Rectal smooth muscle tissue (tissue), 1 donor: ENCODE measurements around the gene PSME4.
A peak's percentile ranks its signal among the peaks of the same experiment; 100 is the strongest.
"Not testable (repeated sequence)": the region's sequence is repeated elsewhere in the genome, so short reads cannot be mapped to it uniquely, and the experiment has no call there.

Experiments
- H3K27ac ChIP-seq: one replicate; pipeline ENCODE4 v1.7.0; 2013; ENCODE audit warnings: low read depth, low read length, inconsistent platforms
- H3K27me3 ChIP-seq: one replicate; pipeline ENCODE4 v1.7.0; 2013; ENCODE audit warnings: low read length; ENCODE audit not compliant: control insufficient read depth, insufficient read depth
- H3K36me3 ChIP-seq: one replicate; pipeline ENCODE4 v1.7.0; 2013; ENCODE audit warnings: low read length; ENCODE audit not compliant: control insufficient read depth, insufficient read depth
- H3K4me1 ChIP-seq: one replicate; pipeline ENCODE4 v1.7.0; 2013; ENCODE audit warnings: low read length; ENCODE audit not compliant: control insufficient read depth, insufficient read depth
- H3K4me3 ChIP-seq: one replicate; pipeline ENCODE4 v1.7.0; 2013; ENCODE audit warnings: low read length
- H3K9ac ChIP-seq: one replicate; pipeline ENCODE4 v1.7.0; 2013; ENCODE audit warnings: low read length

The PSME4 gene

GRCh38 chr2:53991948-53992347 lies 21.2 kb upstream of the PSME4 start:
- Histone ChIP-seq H3K4me3 (no peak overlapping the region), H3K9ac (no peak overlapping the region), H3K27ac (no peak overlapping the region), H3K36me3 (no peaks in the 10 kb centered on the region), H3K4me1 (peaks cover 4% of the 10 kb centered on the region), H3K27me3 (no peaks in the 10 kb centered on the region)

- Histone ChIP-seq H3K36me3 (no peaks in the 10 kb centered on the region), H3K4me3 (no peak overlapping the region), H3K27me3 (no peaks in the 10 kb centered on the region), H3K4me1 (peaks cover 4% of the 10 kb centered on the region), H3K9ac (no peak overlapping the region), H3K27ac (no peak overlapping the region)
These were observed 18.5 kb upstream of the PSME4 start for GRCh38 chr2:53989210-53989862.

- H3K4me1 ChIP-seq, result peaks cover 4% of the 10 kb centered on the region
- H3K27me3 ChIP-seq, result no peaks in the 10 kb centered on the region
- peak overlapping the region; percentile 3 for H3K27ac ChIP-seq
- no peak overlapping the region for H3K4me3 ChIP-seq
- no peak overlapping the region for H3K9ac ChIP-seq
- H3K36me3 ChIP-seq, result no peaks in the 10 kb centered on the region
These were observed 16.6 kb upstream of the PSME4 start for GRCh38 chr2:53987336-53987921.

GRCh38 chr2:53985646-53986045 lies 14.9 kb upstream of the PSME4 start:
- Histone ChIP-seq H3K36me3 (no peaks in the 10 kb centered on the region), H3K4me1 (peaks cover 4% of the 10 kb centered on the region), H3K9ac (no peak overlapping the region), H3K4me3 (no peak overlapping the region), H3K27me3 (no peaks in the 10 kb centered on the region), H3K27ac (no peak overlapping the region)

GRCh38 chr2:53969968-53970723 lies 647 bp downstream of the PSME4 start:
- peaks cover 7% of the 10 kb centered on the region for H3K4me1 ChIP-seq
- H3K27ac ChIP-seq, result peak overlapping the region; percentile 97
- no peaks in the 10 kb centered on the region for H3K27me3 ChIP-seq
- H3K9ac ChIP-seq, result peak overlapping the region; percentile 85
- peaks cover 3% of the 10 kb centered on the region for H3K36me3 ChIP-seq
- H3K4me3 ChIP-seq, result peak overlapping the region; percentile 94

GRCh38 chr2:53969285-53969967 lies 1.4 kb downstream of the PSME4 start:
- Histone ChIP-seq H3K4me3 (peak overlapping the region; percentile 94), H3K36me3 (peaks cover 3% of the 10 kb centered on the region), H3K4me1 (peaks cover 7% of the 10 kb centered on the region), H3K27ac (peak overlapping the region; percentile 97), H3K9ac (peak overlapping the region; percentile 85), H3K27me3 (no peaks in the 10 kb centered on the region)

GRCh38 chr2:53964987-53965687 lies 5.7 kb downstream of the PSME4 start:
- H3K27me3 ChIP-seq, result no peaks in the 10 kb centered on the region
- no peak overlapping the region for H3K27ac ChIP-seq
- no peak overlapping the region for H3K4me3 ChIP-seq
- H3K36me3 ChIP-seq, result no peaks in the 10 kb centered on the region
- no peak overlapping the region for H3K9ac ChIP-seq
- peaks cover 10% of the 10 kb centered on the region for H3K4me1 ChIP-seq

DNA sequence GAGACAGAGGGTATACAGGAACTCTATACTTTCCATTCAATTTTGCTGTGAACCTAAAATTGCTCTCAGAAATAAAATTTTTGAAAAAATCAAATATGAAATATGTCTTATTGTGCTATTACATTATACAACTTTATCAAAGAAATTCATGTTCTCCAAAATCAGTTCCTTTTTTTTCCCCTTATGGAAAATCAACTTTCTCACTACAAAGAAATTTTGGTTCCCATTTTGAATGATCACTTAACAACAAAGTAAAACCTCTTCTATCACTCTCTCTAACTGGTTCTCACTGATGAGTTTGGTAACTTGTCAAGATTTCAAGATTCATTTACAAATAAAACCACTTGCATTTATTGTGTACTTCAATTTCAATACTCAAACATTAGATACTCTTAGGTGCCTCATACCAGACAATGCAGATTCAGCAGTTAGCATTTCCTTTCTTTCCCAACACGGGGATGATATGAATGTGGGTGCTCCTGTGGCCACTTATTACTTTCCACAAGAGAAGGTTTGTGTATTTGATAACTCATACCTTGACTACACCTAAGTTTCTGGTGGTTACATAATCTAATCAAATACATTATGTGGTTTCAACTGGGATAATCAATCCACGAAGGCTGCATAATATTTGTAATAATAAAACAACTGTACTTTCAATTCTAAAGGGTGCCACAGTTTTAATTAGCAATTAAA lies 6.4 kb downstream of the PSME4 start:
- Histone ChIP-seq H3K4me3 (no peak overlapping the region), H3K9ac (no peak overlapping the region), H3K36me3 (no peaks in the 10 kb centered on the region), H3K27ac (no peak overlapping the region), H3K27me3 (no peaks in the 10 kb centered on the region), H3K4me1 (peaks cover 10% of the 10 kb centered on the region)

GRCh38 chr2:53961478-53962216 lies 9.1 kb downstream of the PSME4 start:
- H3K4me1 ChIP-seq, H3K9ac ChIP-seq, H3K4me3 ChIP-seq, H3K36me3 ChIP-seq, H3K27me3 ChIP-seq, H3K27ac ChIP-seq: not testable (repeated sequence)

GRCh38 chr2:53960476-53960875 lies 10.3 kb downstream of the PSME4 start:
- Histone ChIP-seq H3K4me1 (peaks cover 2% of the 10 kb centered on the region), H3K36me3 (no peaks in the 10 kb centered on the region), H3K27me3 (no peaks in the 10 kb centered on the region), H3K4me3 (no peak overlapping the region), H3K9ac (no peak overlapping the region), H3K27ac (no peak overlapping the region)

DNA sequence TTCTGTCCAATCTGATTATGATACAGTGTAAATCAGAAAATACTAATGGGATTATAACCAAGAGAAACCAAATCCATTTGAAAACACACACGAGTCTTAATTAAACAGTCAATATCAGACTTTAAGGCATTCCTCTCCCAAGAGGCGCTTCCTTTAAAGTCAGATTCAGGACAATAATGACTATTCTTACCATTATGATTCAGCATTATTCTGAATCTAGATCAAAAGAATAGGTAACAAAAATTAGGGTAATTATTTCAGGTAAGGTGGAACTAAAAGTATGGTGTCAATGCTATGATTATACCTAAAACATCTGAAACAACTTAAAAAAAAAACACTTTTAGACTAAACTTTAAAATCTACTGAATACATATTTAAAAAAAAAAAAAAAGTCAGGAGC lies 12.3 kb downstream of the PSME4 start:
- Histone ChIP-seq H3K36me3 (no peaks in the 10 kb centered on the region), H3K4me1 (peaks cover 2% of the 10 kb centered on the region), H3K9ac (no peak overlapping the region), H3K4me3 (no peak overlapping the region), H3K27ac (no peak overlapping the region), H3K27me3 (no peaks in the 10 kb centered on the region)
